WTC11 (cell line): ENCODE measurements around the gene KNL1.

Experiments used
- CTCF ChIP-seq: fragments of 200-600 bp; IDR thresholded peaks from 2 replicates; pipeline ENCODE4 v1.8.0; 2022; ENCODE audit warnings: antibody characterized with exemption
- ETV6 ChIP-seq: sonication (generic); formaldehyde crosslinking; IDR thresholded peaks from 2 replicates; pipeline ENCODE4 v1.8.1; 2022; ENCODE audit warnings: mild to moderate bottlenecking, missing genetic modification reagents
- FOXP1 ChIP-seq: sonication (generic); formaldehyde crosslinking; IDR thresholded peaks from 2 replicates; pipeline ENCODE4 v1.8.0; 2022; ENCODE audit warnings: missing genetic modification reagents, mild to moderate bottlenecking, moderate library complexity, borderline replicate concordance
- JUN ChIP-seq: sonication (generic); formaldehyde crosslinking; IDR thresholded peaks from 2 replicates; pipeline ENCODE4 v1.8.0; 2023; ENCODE audit warnings: mild to moderate bottlenecking, missing genetic modification reagents
- TCF7 ChIP-seq: sonication (generic); formaldehyde crosslinking; IDR thresholded peaks from 2 replicates; pipeline ENCODE4 v1.8.0; 2022; ENCODE audit warnings: mild to moderate bottlenecking, low read depth, missing genetic modification reagents, moderate library complexity
- TP53 ChIP-seq: sonication (generic); formaldehyde crosslinking; IDR thresholded peaks from 2 replicates; pipeline ENCODE4 v1.8.1; 2023; ENCODE audit warnings: mild to moderate bottlenecking, missing genetic modification reagents
- ZNF121 ChIP-seq: sonication (generic); formaldehyde crosslinking; IDR thresholded peaks from 2 replicates; pipeline ENCODE4 v1.8.0; 2023; ENCODE audit warnings: missing genetic modification reagents
- ZNF423 ChIP-seq: fragments of 250-450 bp; sonication (Bioruptor Pico); IDR thresholded peaks from 2 replicates; pipeline ENCODE4 v2.1.2; 2022; ENCODE audit warnings: mild to moderate bottlenecking, moderate library complexity
- TF ChIP-seq, protein P1 (sequence below): sonication (generic); formaldehyde crosslinking; IDR thresholded peaks from 2 replicates; pipeline ENCODE4 v1.8.1; 2023; ENCODE audit warnings: mild to moderate bottlenecking, moderate library complexity, missing genetic modification reagents
- TF ChIP-seq, protein P2 (sequence below): sonication (generic); formaldehyde crosslinking; IDR thresholded peaks from 2 replicates; pipeline ENCODE4 v1.8.1; 2023; ENCODE audit warnings: mild to moderate bottlenecking, missing genetic modification reagents, moderate library complexity
- TF ChIP-seq, protein P3 (sequence below): sonication (generic); formaldehyde crosslinking; IDR thresholded peaks from 2 replicates; pipeline ENCODE4 v1.8.1; 2023; ENCODE audit warnings: mild to moderate bottlenecking, missing genetic modification reagents

GRCh38 chr15:40685376-40685775 lies 91.3 kb downstream of the KNL1 start:
- TF ChIP-seq CTCF (no peak), TP53 (no peak), TCF7 (CRISPR knock-in tag) (no peak), ZNF121 (no peak), FOXP1 (CRISPR knock-in tag) (no peak), JUN (CRISPR knock-in tag) (no peak), ETV6 (CRISPR knock-in tag) (no peak), ZNF423 (CRISPR knock-in tag) (no peak)
- TF ChIP-seq, protein P1, sequence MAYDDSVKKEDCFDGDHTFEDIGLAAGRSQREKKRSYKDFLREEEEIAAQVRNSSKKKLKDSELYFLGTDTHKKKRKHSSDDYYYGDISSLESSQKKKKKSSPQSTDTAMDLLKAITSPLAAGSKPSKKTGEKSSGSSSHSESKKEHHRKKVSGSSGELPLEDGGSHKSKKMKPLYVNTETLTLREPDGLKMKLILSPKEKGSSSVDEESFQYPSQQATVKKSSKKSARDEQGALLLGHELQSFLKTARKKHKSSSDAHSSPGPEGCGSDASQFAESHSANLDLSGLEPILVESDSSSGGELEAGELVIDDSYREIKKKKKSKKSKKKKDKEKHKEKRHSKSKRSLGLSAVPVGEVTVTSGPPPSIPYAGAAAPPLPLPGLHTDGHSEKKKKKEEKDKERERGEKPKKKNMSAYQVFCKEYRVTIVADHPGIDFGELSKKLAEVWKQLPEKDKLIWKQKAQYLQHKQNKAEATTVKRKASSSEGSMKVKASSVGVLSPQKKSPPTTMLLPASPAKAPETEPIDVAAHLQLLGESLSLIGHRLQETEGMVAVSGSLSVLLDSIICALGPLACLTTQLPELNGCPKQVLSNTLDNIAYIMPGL (CRISPR knock-in tag): no peak
- TF ChIP-seq, protein P2, sequence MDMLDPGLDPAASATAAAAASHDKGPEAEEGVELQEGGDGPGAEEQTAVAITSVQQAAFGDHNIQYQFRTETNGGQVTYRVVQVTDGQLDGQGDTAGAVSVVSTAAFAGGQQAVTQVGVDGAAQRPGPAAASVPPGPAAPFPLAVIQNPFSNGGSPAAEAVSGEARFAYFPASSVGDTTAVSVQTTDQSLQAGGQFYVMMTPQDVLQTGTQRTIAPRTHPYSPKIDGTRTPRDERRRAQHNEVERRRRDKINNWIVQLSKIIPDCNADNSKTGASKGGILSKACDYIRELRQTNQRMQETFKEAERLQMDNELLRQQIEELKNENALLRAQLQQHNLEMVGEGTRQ (CRISPR knock-in tag): no peak
- TF ChIP-seq, protein P3, sequence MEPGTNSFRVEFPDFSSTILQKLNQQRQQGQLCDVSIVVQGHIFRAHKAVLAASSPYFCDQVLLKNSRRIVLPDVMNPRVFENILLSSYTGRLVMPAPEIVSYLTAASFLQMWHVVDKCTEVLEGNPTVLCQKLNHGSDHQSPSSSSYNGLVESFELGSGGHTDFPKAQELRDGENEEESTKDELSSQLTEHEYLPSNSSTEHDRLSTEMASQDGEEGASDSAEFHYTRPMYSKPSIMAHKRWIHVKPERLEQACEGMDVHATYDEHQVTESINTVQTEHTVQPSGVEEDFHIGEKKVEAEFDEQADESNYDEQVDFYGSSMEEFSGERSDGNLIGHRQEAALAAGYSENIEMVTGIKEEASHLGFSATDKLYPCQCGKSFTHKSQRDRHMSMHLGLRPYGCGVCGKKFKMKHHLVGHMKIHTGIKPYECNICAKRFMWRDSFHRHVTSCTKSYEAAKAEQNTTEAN: no peak
